NCI-H187 treated with DMSO at 0.1 percent for 48 hours (cell line): ENCODE measurements around the gene VWA5B2.

Experiments
- DNase-seq: peaks from one replicate; lab custom pipeline; 2025; lab: John Stamatoyannopoulos, UW

The VWA5B2 gene

GRCh38 chr3:184275961-184276910 is 46.9 kb downstream of the VWA5B2 start, which contains the start of gene ECE2:
Gene ECE2, plus strand, starts transcription at chr3:184276022. Its CDS starts 132 bp downstream, at chr3:184276154.
- no peak for DNase-seq

GRCh38 chr3:184277366-184277765 is 48.0 kb downstream of the VWA5B2 start:
- DNase-seq = no peak

GRCh38 chr3:184282941-184283340 is 53.6 kb downstream of the VWA5B2 start:
- no peak for DNase-seq

GRCh38 chr3:184283681-184284080 is 54.3 kb downstream of the VWA5B2 start:
- DNase-seq = no peak

- DNase-seq = no peak
These were observed 55.3 kb downstream of the VWA5B2 start for GRCh38 chr3:184284696-184285095.

- no peak for DNase-seq
These were observed 60.1 kb downstream of the VWA5B2 start for GRCh38 chr3:184289426-184289938.

GRCh38 chr3:184290331-184290730 is 60.9 kb downstream of the VWA5B2 start:
- no peak for DNase-seq

GRCh38 chr3:184291044-184291737 is 61.8 kb downstream of the VWA5B2 start:
- DNase-seq = no peak
